Neural cell (in vitro differentiated cells): ENCODE data around the gene COL18A1. TPM values are rescaled to one million over a fixed set of nuclear protein-coding genes. Genes with fewer than 3 reads are reported as not detected.

ENCODE experiments used
- H2AFZ ChIP-seq: fragments of 200-600, 300-800 bp; sonication (generic), shearing (Covaris generic); 2 replicates; pipeline ENCODE4 v1.6.0; 2014; ENCODE audit warnings: low read depth, mild to moderate bottlenecking, antibody characterized with exemption, low read length, moderate library complexity
- H3F3A ChIP-seq: fragments of 200-600 bp; shearing (Covaris generic); 2 replicates; pipeline ENCODE4 v1.6.1; 2016; ENCODE audit warnings: mild to moderate bottlenecking, moderate library complexity, mixed read lengths, antibody characterized with exemption, low read length; ENCODE audit not compliant: insufficient read depth, poor library complexity, severe bottlenecking
- H3K27ac ChIP-seq: fragments of 200-600, 300-800 bp; sonication (generic), shearing (Covaris generic); 2 replicates; pipeline ENCODE4 v1.5.1; 2014; ENCODE audit warnings: mild to moderate bottlenecking, low read length, moderate library complexity
- H3K27me3 ChIP-seq: fragments of 300-800, 200-600 bp; sonication (generic), shearing (Covaris generic); 2 replicates; pipeline ENCODE4 v1.6.0; 2014; ENCODE audit warnings: mild to moderate bottlenecking, low read depth, low read length, moderate library complexity; ENCODE audit not compliant: insufficient read depth
- H3K36me3 ChIP-seq: fragments of 300-800, 200-600 bp; sonication (generic), shearing (Covaris generic); 2 replicates; pipeline ENCODE4 v1.5.1; 2014; ENCODE audit warnings: mild to moderate bottlenecking, antibody characterized with exemption, low read length, moderate library complexity; ENCODE audit not compliant: insufficient read depth
- H3K4me2 ChIP-seq: fragments of 300-800, 200-600 bp; sonication (generic), shearing (Covaris generic); 2 replicates; pipeline ENCODE4 v1.6.0; 2014; ENCODE audit warnings: mild to moderate bottlenecking, low read length
- H3K4me3 ChIP-seq: fragments of 300-800, 200-600 bp; sonication (generic), shearing (Covaris generic); 2 replicates; pipeline ENCODE4 v1.5.1; 2014; ENCODE audit warnings: mild to moderate bottlenecking, low read length, moderate library complexity
- H3K79me2 ChIP-seq: fragments of 200-600 bp; shearing (Covaris generic); replicated peaks from 2 replicates; pipeline ENCODE4 v1.6.0; 2014; ENCODE audit warnings: mild to moderate bottlenecking, low read length, moderate library complexity; ENCODE audit not compliant: insufficient read depth
- H3K9ac ChIP-seq: fragments of 300-800, 200-600 bp; sonication (generic), shearing (Covaris generic); 2 replicates; pipeline ENCODE4 v1.6.1; 2016; ENCODE audit warnings: mild to moderate bottlenecking, low read length, mixed read lengths
- H3K9me2 ChIP-seq: fragments of 200-600 bp; shearing (Covaris generic); 2 replicates; pipeline ENCODE4 v1.6.1; 2016; ENCODE audit warnings: mild to moderate bottlenecking, low read length, mixed read lengths; ENCODE audit not compliant: insufficient read depth
- H3K9me3 ChIP-seq: fragments of 200-600, 300-800 bp; sonication (generic), shearing (Covaris generic); 2 replicates; pipeline ENCODE4 v1.6.1; 2016; ENCODE audit warnings: mild to moderate bottlenecking, mixed run types, low read length, moderate library complexity, mixed read lengths
- H4K20me1 ChIP-seq: fragments of 200-600 bp; shearing (Covaris generic); 2 replicates; pipeline ENCODE4 v1.6.1; 2016; ENCODE audit warnings: mild to moderate bottlenecking, mixed run types; ENCODE audit not compliant: insufficient read depth
- EP300 ChIP-seq: fragments of 450-650 bp; conservative IDR thresholded peaks from 2 replicates; pipeline ENCODE4 v1.6.1; 2014; ENCODE audit warnings: antibody characterized with exemption, mild to moderate bottlenecking, moderate library complexity; ENCODE audit not compliant: poor library complexity, severe bottlenecking
- EZH2 ChIP-seq: fragments of 200-600, 300-800 bp; shearing (Covaris generic), sonication (generic); IDR thresholded peaks from 2 replicates; pipeline ENCODE4 v1.6.1; 2014; ENCODE audit warnings: antibody characterized with exemption, low read length, borderline replicate concordance, mild to moderate bottlenecking; ENCODE audit not compliant: insufficient read depth, poor library complexity, severe bottlenecking
- MXI1 ChIP-seq: fragments of 450-650 bp; conservative IDR thresholded peaks from 2 replicates; pipeline ENCODE4 v1.6.1; 2014; ENCODE audit warnings: antibody characterized with exemption, mild to moderate bottlenecking; ENCODE audit not compliant: poor library complexity, severe bottlenecking
- POLR2AphosphoS5 ChIP-seq: IDR thresholded peaks from 2 replicates; pipeline ENCODE4 v1.6.1; 2012
- RAD21 ChIP-seq: fragments of 450-650 bp; conservative IDR thresholded peaks from 2 replicates; pipeline ENCODE4 v1.6.1; 2014; ENCODE audit warnings: antibody characterized with exemption, mild to moderate bottlenecking, moderate library complexity
- SMC3 ChIP-seq: fragments of 450-650 bp; conservative IDR thresholded peaks from 2 replicates; pipeline ENCODE4 v1.6.1; 2014; ENCODE audit warnings: antibody characterized with exemption, mild to moderate bottlenecking, moderate library complexity; ENCODE audit not compliant: poor library complexity
- TAF1 ChIP-seq: IDR thresholded peaks from 2 replicates; pipeline ENCODE4 v1.6.1; 2012; ENCODE audit warnings: low read depth
- polyA plus RNA-seq: library from polyadenylated mRNA; depleted of rRNA; stranded (reverse); fragments of >200 nt; gene quantifications from 2 replicates; pipeline ENCODE4 v1.2.3, GENCODE V29; 2014
- TF ChIP-seq, protein P1 (sequence below): IDR thresholded peaks from 2 replicates; pipeline ENCODE4 v1.6.1; 2012; ENCODE audit warnings: borderline replicate concordance
- TF ChIP-seq, protein P2 (sequence below): fragments of 450-650 bp; IDR thresholded peaks from 2 replicates; pipeline ENCODE4 v1.5.1; 2014; ENCODE audit warnings: antibody characterized with exemption, mild to moderate bottlenecking, moderate library complexity; ENCODE audit not compliant: poor library complexity, severe bottlenecking

The COL18A1 gene
- polyA plus RNA-seq, 1 donor from 2014 or later: 2.5 TPM

DNA sequence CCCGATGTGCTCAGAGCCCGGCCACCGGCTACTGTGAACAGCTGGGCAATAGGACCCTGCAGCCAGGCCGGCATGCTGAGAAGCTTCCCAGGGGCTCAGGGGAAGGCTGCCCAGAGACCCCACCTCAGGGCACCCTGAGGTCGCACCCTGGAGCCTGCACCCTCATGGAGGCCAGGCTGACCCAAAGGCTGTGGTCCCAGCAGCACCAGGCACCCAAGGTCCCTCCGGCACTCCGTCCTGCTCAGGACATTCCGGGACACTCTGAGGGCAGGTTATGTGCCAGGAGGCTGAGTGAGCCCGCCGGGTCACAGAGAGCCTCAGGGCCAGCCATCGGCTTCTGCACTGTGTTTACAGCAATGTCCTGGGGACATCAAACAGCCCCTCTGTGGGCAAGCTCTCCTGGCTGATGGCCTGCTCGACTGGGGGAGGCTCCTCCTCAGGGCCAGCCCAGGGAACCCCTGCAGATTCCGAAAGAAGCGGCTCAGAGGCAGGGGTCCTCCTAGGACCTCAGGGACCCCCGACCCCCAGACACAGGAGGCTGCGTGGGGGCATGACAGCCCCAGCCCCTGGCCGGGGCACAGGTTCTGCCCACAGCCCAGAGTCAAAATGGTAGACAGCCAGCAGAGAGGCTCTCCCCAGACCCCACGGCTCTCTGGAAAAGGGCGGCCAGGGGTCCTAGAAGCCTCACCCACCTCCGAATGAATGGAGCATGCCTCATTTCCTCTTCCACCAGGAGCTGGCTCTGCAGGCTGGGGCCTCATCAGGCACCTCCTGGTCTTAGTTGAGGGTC lies 129.1 kb downstream of the COL18A1 start:
- Histone ChIP-seq H3K36me3 (peaks cover 3% of the 10 kb centered on the region), H3K79me2 (no peaks in the 10 kb centered on the region), H3K27ac (no peak overlapping the region), H2AFZ (no peak overlapping the region), H3K9me2 (no peaks in the 10 kb centered on the region), H3K9me3 (no peaks in the 10 kb centered on the region), H3K4me3 (no peak overlapping the region), H3K4me2 (no peak overlapping the region), H4K20me1 (no peaks in the 10 kb centered on the region), H3F3A (no peaks in the 10 kb centered on the region), H3K9ac (no peak overlapping the region), H3K27me3 (no peaks in the 10 kb centered on the region)
- TF ChIP-seq SMC3 (no peak), RAD21 (no peak), EZH2 (no peak), MXI1 (no peak), TAF1 (no peak), EP300 (no peak), POLR2AphosphoS5 (no peak)
- TF ChIP-seq, protein P1, sequence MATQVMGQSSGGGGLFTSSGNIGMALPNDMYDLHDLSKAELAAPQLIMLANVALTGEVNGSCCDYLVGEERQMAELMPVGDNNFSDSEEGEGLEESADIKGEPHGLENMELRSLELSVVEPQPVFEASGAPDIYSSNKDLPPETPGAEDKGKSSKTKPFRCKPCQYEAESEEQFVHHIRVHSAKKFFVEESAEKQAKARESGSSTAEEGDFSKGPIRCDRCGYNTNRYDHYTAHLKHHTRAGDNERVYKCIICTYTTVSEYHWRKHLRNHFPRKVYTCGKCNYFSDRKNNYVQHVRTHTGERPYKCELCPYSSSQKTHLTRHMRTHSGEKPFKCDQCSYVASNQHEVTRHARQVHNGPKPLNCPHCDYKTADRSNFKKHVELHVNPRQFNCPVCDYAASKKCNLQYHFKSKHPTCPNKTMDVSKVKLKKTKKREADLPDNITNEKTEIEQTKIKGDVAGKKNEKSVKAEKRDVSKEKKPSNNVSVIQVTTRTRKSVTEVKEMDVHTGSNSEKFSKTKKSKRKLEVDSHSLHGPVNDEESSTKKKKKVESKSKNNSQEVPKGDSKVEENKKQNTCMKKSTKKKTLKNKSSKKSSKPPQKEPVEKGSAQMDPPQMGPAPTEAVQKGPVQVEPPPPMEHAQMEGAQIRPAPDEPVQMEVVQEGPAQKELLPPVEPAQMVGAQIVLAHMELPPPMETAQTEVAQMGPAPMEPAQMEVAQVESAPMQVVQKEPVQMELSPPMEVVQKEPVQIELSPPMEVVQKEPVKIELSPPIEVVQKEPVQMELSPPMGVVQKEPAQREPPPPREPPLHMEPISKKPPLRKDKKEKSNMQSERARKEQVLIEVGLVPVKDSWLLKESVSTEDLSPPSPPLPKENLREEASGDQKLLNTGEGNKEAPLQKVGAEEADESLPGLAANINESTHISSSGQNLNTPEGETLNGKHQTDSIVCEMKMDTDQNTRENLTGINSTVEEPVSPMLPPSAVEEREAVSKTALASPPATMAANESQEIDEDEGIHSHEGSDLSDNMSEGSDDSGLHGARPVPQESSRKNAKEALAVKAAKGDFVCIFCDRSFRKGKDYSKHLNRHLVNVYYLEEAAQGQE: no peak
- TF ChIP-seq, protein P2, sequence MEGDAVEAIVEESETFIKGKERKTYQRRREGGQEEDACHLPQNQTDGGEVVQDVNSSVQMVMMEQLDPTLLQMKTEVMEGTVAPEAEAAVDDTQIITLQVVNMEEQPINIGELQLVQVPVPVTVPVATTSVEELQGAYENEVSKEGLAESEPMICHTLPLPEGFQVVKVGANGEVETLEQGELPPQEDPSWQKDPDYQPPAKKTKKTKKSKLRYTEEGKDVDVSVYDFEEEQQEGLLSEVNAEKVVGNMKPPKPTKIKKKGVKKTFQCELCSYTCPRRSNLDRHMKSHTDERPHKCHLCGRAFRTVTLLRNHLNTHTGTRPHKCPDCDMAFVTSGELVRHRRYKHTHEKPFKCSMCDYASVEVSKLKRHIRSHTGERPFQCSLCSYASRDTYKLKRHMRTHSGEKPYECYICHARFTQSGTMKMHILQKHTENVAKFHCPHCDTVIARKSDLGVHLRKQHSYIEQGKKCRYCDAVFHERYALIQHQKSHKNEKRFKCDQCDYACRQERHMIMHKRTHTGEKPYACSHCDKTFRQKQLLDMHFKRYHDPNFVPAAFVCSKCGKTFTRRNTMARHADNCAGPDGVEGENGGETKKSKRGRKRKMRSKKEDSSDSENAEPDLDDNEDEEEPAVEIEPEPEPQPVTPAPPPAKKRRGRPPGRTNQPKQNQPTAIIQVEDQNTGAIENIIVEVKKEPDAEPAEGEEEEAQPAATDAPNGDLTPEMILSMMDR: no peak

DNA sequence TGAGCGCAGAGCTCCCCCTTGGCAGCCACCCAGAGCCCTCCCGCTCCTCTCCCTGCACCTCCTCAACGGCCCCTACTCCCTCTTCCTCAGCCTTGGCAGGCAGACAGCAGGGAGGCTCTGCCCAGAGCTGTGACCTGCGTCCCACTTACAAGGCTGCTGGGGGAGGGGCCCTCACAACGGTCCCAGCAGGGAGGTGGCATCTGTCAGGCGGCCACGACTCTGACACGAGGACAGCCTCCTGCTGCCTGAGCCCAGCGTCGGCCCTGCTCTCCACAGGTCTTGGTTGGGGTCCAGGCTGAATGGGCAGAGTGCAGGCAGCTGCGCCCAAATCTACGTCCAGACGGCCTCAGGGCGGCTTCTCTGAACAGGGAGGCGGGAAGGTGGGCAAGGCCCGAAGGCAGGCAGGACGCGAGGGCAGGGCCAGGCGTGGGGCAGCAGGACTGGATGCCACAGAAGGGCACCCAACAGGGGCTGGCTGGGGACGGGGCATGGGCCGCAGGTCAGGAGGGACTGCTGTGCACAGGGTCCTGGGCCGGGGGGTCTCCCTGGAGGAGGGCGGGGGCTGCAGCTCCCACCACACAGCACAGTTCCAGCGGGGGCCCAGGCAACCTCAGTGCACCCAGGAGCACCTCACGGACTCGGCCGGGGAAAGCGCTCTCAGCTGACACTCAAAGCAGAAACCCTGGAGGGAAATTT lies 129.8 kb downstream of the COL18A1 start:
- Histone ChIP-seq H4K20me1 (no peaks in the 10 kb centered on the region), H3K4me3 (no peak overlapping the region), H3K4me2 (no peak overlapping the region), H3K9me3 (no peaks in the 10 kb centered on the region), H3K27ac (no peak overlapping the region), H3K9ac (no peak overlapping the region), H3K36me3 (no peaks in the 10 kb centered on the region), H2AFZ (no peak overlapping the region), H3K27me3 (no peaks in the 10 kb centered on the region), H3F3A (no peaks in the 10 kb centered on the region), H3K79me2 (no peaks in the 10 kb centered on the region), H3K9me2 (no peaks in the 10 kb centered on the region)
- TF ChIP-seq, protein P2: no peak
- no peak for TF ChIP-seq TAF1
- no peak for TF ChIP-seq POLR2AphosphoS5
- TF ChIP-seq SMC3: no peak
- TF ChIP-seq MXI1: no peak
- no peak for TF ChIP-seq EP300
- TF ChIP-seq, protein P1: no peak
- TF ChIP-seq RAD21: no peak
- no peak for TF ChIP-seq EZH2
